WTC11 (cell line): ENCODE results near the gene SENP8. TPM values are rescaled to one million over a fixed set of nuclear protein-coding genes. Genes with fewer than 3 reads are reported as not detected.

Experiments
- ATAC-seq: fragments of 200-7000 bp; cut with Tn5 transposase; 2 replicates; pipeline ENCODE4 v1.10.0; 2021; ENCODE audit warnings: mild to moderate bottlenecking, moderate library complexity
- CTCF ChIA-PET: fragments of 300-600 bp; sonication (Branson Sonifier 250); formaldehyde crosslinking; loops from one replicate; lab custom pipeline; 2021; ENCODE audit warnings: antibody characterized with exemption; lab: Charles Lee
- POLR2A ChIA-PET: fragments of 350-600 bp; sonication (Branson Sonifier 250); formaldehyde crosslinking; loops from one replicate; lab custom pipeline; 2021; ENCODE audit warnings: antibody characterized with exemption; lab: Charles Lee
- DNase-seq: peaks from one replicate; pipeline ENCODE4 v3.0.0; 2021; ENCODE audit warnings: low spot score
- H3K27ac Mint-ChIP-seq: 2 replicates; pipeline ENCODE4 v1.8.0; 2021; ENCODE audit warnings: mixed read lengths
- H3K27me3 Mint-ChIP-seq: 2 replicates; pipeline ENCODE4 v1.8.0; 2021; ENCODE audit warnings: low read depth, mild to moderate bottlenecking, moderate library complexity, mixed read lengths
- H3K36me3 Mint-ChIP-seq: 2 replicates; pipeline ENCODE4 v1.8.0; 2021; ENCODE audit warnings: mixed read lengths
- H3K4me1 Mint-ChIP-seq: 2 replicates; pipeline ENCODE4 v1.8.0; 2022; ENCODE audit warnings: mixed read lengths
- H3K4me3 Mint-ChIP-seq: 2 replicates; pipeline ENCODE4 v1.8.0; 2021; ENCODE audit warnings: mild to moderate bottlenecking, moderate library complexity, mixed read lengths
- H3K9me3 Mint-ChIP-seq: 2 replicates; pipeline ENCODE4 v1.8.0; 2021; ENCODE audit warnings: mixed read lengths
- CBFB ChIP-seq: sonication (generic); formaldehyde crosslinking; IDR thresholded peaks from 2 replicates; pipeline ENCODE4 v1.8.1; 2022; ENCODE audit warnings: mild to moderate bottlenecking, low read depth, missing genetic modification reagents
- CREB1 ChIP-seq: sonication (generic); formaldehyde crosslinking; IDR thresholded peaks from 2 replicates; pipeline ENCODE4 v1.8.0; 2023; ENCODE audit warnings: mild to moderate bottlenecking, missing genetic modification reagents
- EMX1 ChIP-seq: fragments of 250-450 bp; sonication (Bioruptor Pico); IDR thresholded peaks from 2 replicates; pipeline ENCODE4 v1.8.0; 2021; ENCODE audit warnings: mild to moderate bottlenecking
- ERG ChIP-seq: fragments of 250-450 bp; sonication (Bioruptor Pico); IDR thresholded peaks from 2 replicates; pipeline ENCODE4 v1.8.0; 2021; ENCODE audit warnings: mild to moderate bottlenecking
- ESRRA ChIP-seq: sonication (generic); formaldehyde crosslinking; IDR thresholded peaks from 2 replicates; pipeline ENCODE4 v1.8.1; 2022; ENCODE audit warnings: mild to moderate bottlenecking, missing genetic modification reagents, borderline replicate concordance
- JUN ChIP-seq: sonication (generic); formaldehyde crosslinking; IDR thresholded peaks from 2 replicates; pipeline ENCODE4 v1.8.0; 2023; ENCODE audit warnings: mild to moderate bottlenecking, missing genetic modification reagents
- NFYB ChIP-seq: sonication (generic); formaldehyde crosslinking; conservative IDR thresholded peaks from 2 replicates; pipeline ENCODE4 v1.8.0; 2022; ENCODE audit warnings: low read depth, missing genetic modification reagents
- RORB ChIP-seq: fragments of 250-450 bp; sonication (Bioruptor Pico); IDR thresholded peaks from 2 replicates; pipeline ENCODE4 v1.9.0; 2021; ENCODE audit warnings: mild to moderate bottlenecking
- SMAD3 ChIP-seq: sonication (generic); formaldehyde crosslinking; IDR thresholded peaks from 2 replicates; pipeline ENCODE4 v1.8.0; 2022; ENCODE audit warnings: missing genetic modification reagents, mild to moderate bottlenecking, borderline replicate concordance
- SP1 ChIP-seq: sonication (generic); formaldehyde crosslinking; conservative IDR thresholded peaks from 2 replicates; pipeline ENCODE4 v1.8.1; 2022; ENCODE audit warnings: missing genetic modification reagents
- USF1 ChIP-seq: sonication (generic); formaldehyde crosslinking; IDR thresholded peaks from 2 replicates; pipeline ENCODE4 v1.8.0; 2022; ENCODE audit warnings: mild to moderate bottlenecking, missing genetic modification reagents
- ZNF263 ChIP-seq: sonication (generic); formaldehyde crosslinking; IDR thresholded peaks from 2 replicates; pipeline ENCODE4 v1.8.1; 2022; ENCODE audit warnings: low read depth, mild to moderate bottlenecking, moderate library complexity, missing genetic modification reagents
- total RNA-seq: library from RNA; stranded (reverse); gene quantifications from 3 replicates; pipeline ENCODE4 v1.2.3, GENCODE V29; 2021
- TF ChIP-seq, protein P1 (sequence below): sonication (generic); formaldehyde crosslinking; IDR thresholded peaks from 2 replicates; pipeline ENCODE4 v1.8.1; 2022; ENCODE audit warnings: low read depth, missing genetic modification reagents, borderline replicate concordance
- TF ChIP-seq, protein P2 (sequence below): sonication (generic); formaldehyde crosslinking; IDR thresholded peaks from 2 replicates; pipeline ENCODE4 v1.8.1; 2023; ENCODE audit warnings: mild to moderate bottlenecking, missing genetic modification reagents
- TF ChIP-seq, protein P3 (sequence below): sonication (generic); formaldehyde crosslinking; IDR thresholded peaks from 2 replicates; pipeline ENCODE4 v1.8.1; 2023; ENCODE audit warnings: mild to moderate bottlenecking, missing genetic modification reagents, moderate library complexity
- TF ChIP-seq, protein P4 (sequence below): sonication (generic); formaldehyde crosslinking; IDR thresholded peaks from 2 replicates; pipeline ENCODE4 v1.8.1; 2023; ENCODE audit warnings: mild to moderate bottlenecking, moderate library complexity, missing genetic modification reagents
- TF ChIP-seq, protein P5 (sequence below): fragments of 250-450 bp; sonication (Bioruptor Pico); conservative IDR thresholded peaks from 2 replicates; pipeline ENCODE4 v1.9.0; 2021; ENCODE audit warnings: mild to moderate bottlenecking

The SENP8 gene
- total RNA-seq, 1 experiment from 2014 or later = 6.3 TPM

- Mint-ChIP-seq H3K9me3 (no peaks in the 10 kb centered on the region), H3K27me3 (no peaks in the 10 kb centered on the region), H3K4me1 (peaks cover 16% of the 10 kb centered on the region), H3K4me3 (no peak overlapping the region), H3K36me3 (no peaks in the 10 kb centered on the region), H3K27ac (no peak overlapping the region)
- ChIA-PET POLR2A (interaction anchor here (0.7 kb wide), 1 partner anchor 579 kb away, joined by 5 read pairs; no protein-coding TSS in a partner anchor), CTCF (interaction anchor here (0.7 to 3.3 kb wide), 2 partner anchors 17 to 26 kb away, joined by 4 to 8 read pairs; no protein-coding TSS in a partner anchor)
- no peak for DNase-seq
- ATAC-seq = no peak
- TF ChIP-seq, protein P1, sequence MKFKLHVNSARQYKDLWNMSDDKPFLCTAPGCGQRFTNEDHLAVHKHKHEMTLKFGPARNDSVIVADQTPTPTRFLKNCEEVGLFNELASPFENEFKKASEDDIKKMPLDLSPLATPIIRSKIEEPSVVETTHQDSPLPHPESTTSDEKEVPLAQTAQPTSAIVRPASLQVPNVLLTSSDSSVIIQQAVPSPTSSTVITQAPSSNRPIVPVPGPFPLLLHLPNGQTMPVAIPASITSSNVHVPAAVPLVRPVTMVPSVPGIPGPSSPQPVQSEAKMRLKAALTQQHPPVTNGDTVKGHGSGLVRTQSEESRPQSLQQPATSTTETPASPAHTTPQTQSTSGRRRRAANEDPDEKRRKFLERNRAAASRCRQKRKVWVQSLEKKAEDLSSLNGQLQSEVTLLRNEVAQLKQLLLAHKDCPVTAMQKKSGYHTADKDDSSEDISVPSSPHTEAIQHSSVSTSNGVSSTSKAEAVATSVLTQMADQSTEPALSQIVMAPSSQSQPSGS (CRISPR knock-in tag) = no peak
- no peak for TF ChIP-seq EMX1 (CRISPR knock-in tag)
- no peak for TF ChIP-seq CREB1 (CRISPR knock-in tag)
- no peak for TF ChIP-seq ERG (CRISPR knock-in tag)
- TF ChIP-seq SP1 (CRISPR knock-in tag) = no peak
- TF ChIP-seq ESRRA (CRISPR knock-in tag) = no peak
- no peak for TF ChIP-seq NFYB (CRISPR knock-in tag)
- TF ChIP-seq, protein P2, sequence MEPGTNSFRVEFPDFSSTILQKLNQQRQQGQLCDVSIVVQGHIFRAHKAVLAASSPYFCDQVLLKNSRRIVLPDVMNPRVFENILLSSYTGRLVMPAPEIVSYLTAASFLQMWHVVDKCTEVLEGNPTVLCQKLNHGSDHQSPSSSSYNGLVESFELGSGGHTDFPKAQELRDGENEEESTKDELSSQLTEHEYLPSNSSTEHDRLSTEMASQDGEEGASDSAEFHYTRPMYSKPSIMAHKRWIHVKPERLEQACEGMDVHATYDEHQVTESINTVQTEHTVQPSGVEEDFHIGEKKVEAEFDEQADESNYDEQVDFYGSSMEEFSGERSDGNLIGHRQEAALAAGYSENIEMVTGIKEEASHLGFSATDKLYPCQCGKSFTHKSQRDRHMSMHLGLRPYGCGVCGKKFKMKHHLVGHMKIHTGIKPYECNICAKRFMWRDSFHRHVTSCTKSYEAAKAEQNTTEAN (CRISPR knock-in tag) = no peak
- no peak for TF ChIP-seq USF1 (CRISPR knock-in tag)
- TF ChIP-seq ZNF263 (CRISPR knock-in tag) = no peak
- TF ChIP-seq SMAD3 (CRISPR knock-in tag) = no peak
- no peak for TF ChIP-seq CBFB
- TF ChIP-seq, protein P3, sequence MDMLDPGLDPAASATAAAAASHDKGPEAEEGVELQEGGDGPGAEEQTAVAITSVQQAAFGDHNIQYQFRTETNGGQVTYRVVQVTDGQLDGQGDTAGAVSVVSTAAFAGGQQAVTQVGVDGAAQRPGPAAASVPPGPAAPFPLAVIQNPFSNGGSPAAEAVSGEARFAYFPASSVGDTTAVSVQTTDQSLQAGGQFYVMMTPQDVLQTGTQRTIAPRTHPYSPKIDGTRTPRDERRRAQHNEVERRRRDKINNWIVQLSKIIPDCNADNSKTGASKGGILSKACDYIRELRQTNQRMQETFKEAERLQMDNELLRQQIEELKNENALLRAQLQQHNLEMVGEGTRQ = no peak
- TF ChIP-seq, protein P4, sequence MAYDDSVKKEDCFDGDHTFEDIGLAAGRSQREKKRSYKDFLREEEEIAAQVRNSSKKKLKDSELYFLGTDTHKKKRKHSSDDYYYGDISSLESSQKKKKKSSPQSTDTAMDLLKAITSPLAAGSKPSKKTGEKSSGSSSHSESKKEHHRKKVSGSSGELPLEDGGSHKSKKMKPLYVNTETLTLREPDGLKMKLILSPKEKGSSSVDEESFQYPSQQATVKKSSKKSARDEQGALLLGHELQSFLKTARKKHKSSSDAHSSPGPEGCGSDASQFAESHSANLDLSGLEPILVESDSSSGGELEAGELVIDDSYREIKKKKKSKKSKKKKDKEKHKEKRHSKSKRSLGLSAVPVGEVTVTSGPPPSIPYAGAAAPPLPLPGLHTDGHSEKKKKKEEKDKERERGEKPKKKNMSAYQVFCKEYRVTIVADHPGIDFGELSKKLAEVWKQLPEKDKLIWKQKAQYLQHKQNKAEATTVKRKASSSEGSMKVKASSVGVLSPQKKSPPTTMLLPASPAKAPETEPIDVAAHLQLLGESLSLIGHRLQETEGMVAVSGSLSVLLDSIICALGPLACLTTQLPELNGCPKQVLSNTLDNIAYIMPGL (CRISPR knock-in tag) = no peak
- no peak for TF ChIP-seq RORB (CRISPR knock-in tag)
- TF ChIP-seq, protein P5, sequence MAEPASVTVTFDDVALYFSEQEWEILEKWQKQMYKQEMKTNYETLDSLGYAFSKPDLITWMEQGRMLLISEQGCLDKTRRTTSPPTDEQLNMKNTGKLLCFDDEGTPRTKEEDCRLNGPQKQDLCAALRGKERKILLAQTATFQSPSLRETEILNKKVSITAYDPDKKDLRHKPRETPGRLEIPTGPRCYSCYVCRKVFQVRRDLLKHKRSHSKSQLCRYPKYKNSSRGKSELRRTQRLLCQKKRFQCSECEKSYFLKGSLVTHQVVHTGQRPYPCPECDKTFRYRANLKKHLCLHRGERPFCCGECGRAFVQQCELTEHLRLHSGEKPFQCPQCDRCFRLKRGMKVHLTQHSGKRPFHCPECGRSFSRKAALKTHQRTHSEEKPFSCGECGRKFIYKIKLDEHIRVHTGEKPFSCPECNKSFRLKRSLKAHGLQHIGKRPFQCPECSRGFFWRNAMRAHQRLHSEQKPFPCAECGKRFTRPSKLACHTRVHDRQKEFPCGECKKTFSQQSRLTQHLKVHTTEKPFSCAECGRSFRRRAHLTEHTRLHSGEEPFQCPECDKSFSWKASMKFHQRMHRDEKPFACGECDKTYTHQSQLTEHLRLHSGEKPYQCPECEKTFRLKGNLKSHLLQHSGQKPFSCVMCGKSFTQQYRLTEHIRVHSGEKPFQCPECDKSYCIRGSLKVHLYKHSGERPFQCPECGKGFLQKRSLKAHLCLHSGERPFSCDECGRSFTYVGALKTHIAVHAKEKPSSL (CRISPR knock-in tag) = no peak
- TF ChIP-seq JUN (CRISPR knock-in tag) = no peak
These were observed 55.2 kb downstream of the SENP8 start for GRCh38 chr15:72173401-72173800.
